Measurements from ENCODE around the gene ZDHHC13.

- TF ChIP-seq CTCF (IDR thresholded peaks at IDR 0.05) (no peak), EZH2 (IDR thresholded peaks at IDR 0.05; ENCODE audit: borderline replicate concordance, insufficient read depth, low read depth, low read length, poor library complexity, severe bottlenecking) (no peak)
These were observed 22.1 kb upstream of the ZDHHC13 start for GRCh38 chr11:19094859-19095258.
